Panc1 (cell line): ENCODE measurements around the gene RPP14. TPM values are rescaled to one million over a fixed set of nuclear protein-coding genes. Genes with fewer than 3 reads are reported as not detected.
"Not testable (repeated sequence)": the region's sequence is repeated elsewhere in the genome, so short reads cannot be mapped to it uniquely, and the experiment has no call there.

Source experiments
- ATAC-seq: fragments of 200-7000 bp; cut with Tn5 transposase; 2 replicates; pipeline ENCODE4 v1.9.1; 2020; ENCODE audit warnings: mild to moderate bottlenecking, moderate library complexity
- BruUV-seq: library from RNA; stranded (reverse); fragments of 400-500 nt; replicated peaks from 2 replicates; lab custom pipeline; 2021; lab: Mats Ljungman, UMichigan
- CTCF ChIA-PET: fragments of 300-600 bp; sonication (Branson Sonifier 250); formaldehyde crosslinking; loops from one replicate; lab custom pipeline; 2022; ENCODE audit warnings: antibody characterized with exemption; lab: Charles Lee
- POLR2A ChIA-PET: fragments of 300-600 bp; sonication (Branson Sonifier 250); formaldehyde crosslinking; loops from one replicate; lab custom pipeline; 2022; ENCODE audit warnings: antibody characterized with exemption; lab: Charles Lee
- DNase-seq: peaks from one replicate; pipeline ENCODE4 v3.0.0-alpha.2; 2010; ENCODE audit warnings: low read depth, low spot score
- H3K27ac ChIP-seq: 2 replicates; pipeline ENCODE4 v1.5.1; 2011; ENCODE audit warnings: mild to moderate bottlenecking, low read length, inconsistent platforms
- H3K27me3 ChIP-seq: fragments of 200-500 bp; sonication (Bioruptor generic); 2 replicates; pipeline ENCODE4 v1.6.0; 2014; ENCODE audit warnings: low read length, inconsistent platforms; ENCODE audit not compliant: control insufficient read depth, insufficient read depth
- H3K36me3 ChIP-seq: fragments of 200-500 bp; sonication (Bioruptor generic); 2 replicates; pipeline ENCODE4 v1.5.1; 2014; ENCODE audit warnings: inconsistent platforms, mild to moderate bottlenecking, low read length, moderate library complexity; ENCODE audit not compliant: control insufficient read depth, insufficient read depth
- H3K4me1 ChIP-seq: 2 replicates; pipeline ENCODE4 v1.5.1; 2011; ENCODE audit warnings: inconsistent platforms, mild to moderate bottlenecking, low read length, moderate library complexity; ENCODE audit not compliant: control insufficient read depth, insufficient read depth
- H3K4me3 ChIP-seq, 2 experiments: 2 replicates each; pipeline ENCODE4 v1.5.1; 2011 to 2012; ENCODE audit warnings: low read depth in 2 of 2, low read length in 2 of 2, mild to moderate bottlenecking in 2 of 2, inconsistent platforms in 1 of 2, moderate library complexity in 1 of 2
- H3K9me3 ChIP-seq: fragments of 200-500 bp; sonication (Bioruptor generic); 2 replicates; pipeline ENCODE4 v1.5.1; 2014; ENCODE audit warnings: low read depth, mild to moderate bottlenecking, inconsistent platforms, low read length, moderate library complexity; ENCODE audit not compliant: control insufficient read depth, insufficient read depth
- CTCF ChIP-seq: fragments of 450-650 bp; IDR thresholded peaks from 2 replicates; pipeline ENCODE4 v1.5.1; 2017; ENCODE audit warnings: mild to moderate bottlenecking
- POLR2AphosphoS5 ChIP-seq: IDR thresholded peaks from 2 replicates; pipeline ENCODE4 v1.6.1; 2012; ENCODE audit warnings: mild to moderate bottlenecking, low read depth, low read length, moderate library complexity
- REST ChIP-seq, 2 experiments: IDR thresholded peaks; 2 replicates each; pipeline ENCODE4 v1.6.1; 2011 to 2012; ENCODE audit warnings: low read depth in 2 of 2, control low read depth in 1 of 2, low read length in 1 of 2, mild to moderate bottlenecking in 1 of 2, moderate library complexity in 1 of 2; ENCODE audit not compliant: insufficient read depth in 1 of 2
- SIN3A ChIP-seq: IDR thresholded peaks from 2 replicates; pipeline ENCODE4 v1.6.1; 2012; ENCODE audit warnings: low read depth, mild to moderate bottlenecking, low read length, moderate library complexity, borderline replicate concordance; ENCODE audit not compliant: insufficient read depth
- TCF7L2 ChIP-seq: IDR thresholded peaks from 2 replicates; pipeline ENCODE4 v1.6.1; 2011; ENCODE audit warnings: mild to moderate bottlenecking, low read depth, low read length, inconsistent platforms
- in situ Hi-C: cut with HindIII; loops from 2 replicates; pipeline ENCODE4 v1.10.0; 2016; ENCODE audit warnings: low sequenced_read_pairs, low pct_unique_long_range_greater_than_20kb
- intact Hi-C: fragments of 100-400 bp; cut with micrococcal nuclease; formaldehyde crosslinking; loops from one replicate; pipeline ENCODE4 v1.10.0; 2022; ENCODE audit not compliant: unreplicated experiment
- total RNA-seq: library from RNA; stranded (reverse); gene quantifications from one replicate; pipeline ENCODE4 v1.2.1, GENCODE V29; 2021; ENCODE audit not compliant: unreplicated experiment

The RPP14 gene
- total RNA-seq, 1 experiment from 2014 or later: 16.4 TPM

GRCh38 chr3:58336135-58336882 is 30.3 kb downstream of the RPP14 start:
- BruUV-seq: no TSS peak
- H3K4me1 ChIP-seq: peaks cover 8% of the 10 kb centered on the region
- no peak for TF ChIP-seq TCF7L2
- TF ChIP-seq SIN3A: no peak
- no peak for TF ChIP-seq CTCF
- TF ChIP-seq POLR2AphosphoS5: no peak
- TF ChIP-seq REST (IDR thresholded peaks at IDR 0.05; ENCODE audit: insufficient read depth in 1 of 2, low read depth in 2 of 2, low read length in 1 of 2): no peak
- no peak overlapping the region for H3K27ac ChIP-seq
- ChIA-PET POLR2A (no interaction called here), CTCF (no interaction called here)
- intact Hi-C loops (loop anchor here (5.0 kb wide), 1 partner anchor 76 kb away; no protein-coding TSS in a partner anchor), in situ Hi-C loops (no loop called here)
- ATAC-seq: no peak
- no peaks in the 10 kb centered on the region for H3K9me3 ChIP-seq
- H3K36me3 ChIP-seq: no peaks in the 10 kb centered on the region
- no peak overlapping the region for H3K4me3 ChIP-seq
- no peaks in the 10 kb centered on the region for H3K27me3 ChIP-seq
- no peak for DNase-seq

GRCh38 chr3:58337190-58337589 is 31.1 kb downstream of the RPP14 start:
- H3K9me3 ChIP-seq: no peaks in the 10 kb centered on the region
- intact Hi-C loops: loop anchor here (5.0 kb wide), 1 partner anchor 75 kb away; no protein-coding TSS in a partner anchor
- in situ Hi-C loops: no loop called here

GRCh38 chr3:58339146-58339545 is 33.1 kb downstream of the RPP14 start:
- H3K4me1 ChIP-seq, H3K9me3 ChIP-seq, H3K4me3 ChIP-seq, in situ Hi-C loops, H3K27me3 ChIP-seq, H3K36me3 ChIP-seq, BruUV-seq, H3K27ac ChIP-seq, ATAC-seq, CTCF ChIA-PET, DNase-seq: not testable (repeated sequence)
- POLR2A ChIA-PET: interaction anchor here (0.7 kb wide), 1 partner anchor 64 kb away, joined by 7 read pairs; no protein-coding TSS in a partner anchor
- intact Hi-C loops: loop anchor here (5.0 kb wide), 1 partner anchor 73 kb away; no protein-coding TSS in a partner anchor

More at GRCh38 chr3:58337190-58337589, 31.1 kb downstream of the RPP14 start:
- BruUV-seq: no TSS peak
- ChIA-PET POLR2A (no interaction called here), CTCF (interaction anchor here (0.6 kb wide), 1 partner anchor 160 kb away, joined by 3 read pairs; no protein-coding TSS in a partner anchor)
- no peak overlapping the region for H3K27ac ChIP-seq
- TF ChIP-seq TCF7L2: no peak
- TF ChIP-seq REST (IDR thresholded peaks at IDR 0.05; ENCODE audit: insufficient read depth in 1 of 2, low read depth in 2 of 2, low read length in 1 of 2): no peak
- no peak for TF ChIP-seq SIN3A
- ATAC-seq (no peak), DNase-seq (no peak)
- no peaks in the 10 kb centered on the region for H3K36me3 ChIP-seq
- no peak overlapping the region for H3K4me3 ChIP-seq
- H3K4me1 ChIP-seq: peaks cover 6% of the 10 kb centered on the region
- no peaks in the 10 kb centered on the region for H3K27me3 ChIP-seq
